K562 (cell line): ENCODE data around the gene KIF18B.

ENCODE experiments used
- CTCF ChIP-seq, 3 experiments: IDR thresholded peaks in 2 of 3; conservative IDR thresholded peaks in 1 of 3; 2 replicates each; pipeline ENCODE4 v1.5.1; 2011 to 2012; ENCODE audit warnings: low read length in 3 of 3, mild to moderate bottlenecking in 3 of 3, control low read depth in 2 of 3, improper control_type of control experiment in 1 of 3, inconsistent platforms in 1 of 3, low read depth in 1 of 3, mixed read lengths in 1 of 3, moderate library complexity in 1 of 3; ENCODE audit not compliant: insufficient read depth in 2 of 3
- FOXP4 ChIP-seq: sonication (generic); formaldehyde crosslinking; IDR thresholded peaks from 2 replicates; pipeline ENCODE4 v1.8.0; 2022; ENCODE audit warnings: mild to moderate bottlenecking, missing genetic modification reagents, borderline replicate concordance
- HDAC6 ChIP-seq: IDR thresholded peaks from 2 replicates; pipeline ENCODE4 v1.6.1; 2012; ENCODE audit warnings: low read depth, mild to moderate bottlenecking, control low read depth, inconsistent platforms, low read length, moderate library complexity
- JUND ChIP-seq, 2 experiments: IDR thresholded peaks; 2 replicates in 1 of 2; 3 replicates in 1 of 2; pipeline ENCODE4 v1.6.1; 2011; ENCODE audit warnings: borderline replicate concordance in 2 of 2, low read depth in 2 of 2, low read length in 2 of 2, improper control_type of control experiment in 1 of 2, missing biosample characterization in 1 of 2, missing genetic modification characterization in 1 of 2, missing genetic modification reagents in 1 of 2
- MAX ChIP-seq: sonication (generic); formaldehyde crosslinking; IDR thresholded peaks from 2 replicates; pipeline ENCODE4 v1.9.0; 2022; ENCODE audit warnings: mild to moderate bottlenecking, missing genetic modification reagents
- MAZ ChIP-seq, 2 experiments: fragments of 450-650 bp in 1 of 2; sonication (generic) in 1 of 2; formaldehyde crosslinking; IDR thresholded peaks in 1 of 2; conservative IDR thresholded peaks in 1 of 2; 2 replicates each; pipeline versions ENCODE4 v1.4.0 to v1.5.0; 2020; ENCODE audit warnings: mild to moderate bottlenecking in 1 of 2, missing genetic modification reagents in 1 of 2
- MTF1 ChIP-seq: fragments of 250-450 bp; sonication (Bioruptor Pico); IDR thresholded peaks from 2 replicates; pipeline ENCODE4 v1.9.0; 2021; ENCODE audit warnings: moderate library complexity, mild to moderate bottlenecking, inconsistent platforms, borderline replicate concordance
- NFE2L1 ChIP-seq: fragments of 450-650 bp; IDR thresholded peaks from 2 replicates; pipeline ENCODE4 v1.6.1; 2016; ENCODE audit warnings: missing genetic modification characterization, low read depth, mild to moderate bottlenecking, missing compliant biosample characterization, moderate library complexity, borderline replicate concordance
- PHB ChIP-seq: fragments of 250-450 bp; sonication (Bioruptor Pico); IDR thresholded peaks from 2 replicates; pipeline ENCODE4 v1.5.0; 2021
- POLR2AphosphoS5 ChIP-seq: IDR thresholded peaks from 2 replicates; pipeline ENCODE4 v1.6.1; 2011; ENCODE audit warnings: mild to moderate bottlenecking, low read depth, low read length, moderate library complexity; ENCODE audit not compliant: control insufficient read depth, insufficient read depth
- SOX6 ChIP-seq: fragments of 450-650 bp; IDR thresholded peaks from 2 replicates; pipeline ENCODE4 v1.6.1; 2014; ENCODE audit warnings: mild to moderate bottlenecking
- ZHX1 ChIP-seq: fragments of 150-350 bp; conservative IDR thresholded peaks from 2 replicates; pipeline ENCODE4 v1.6.1; 2014; ENCODE audit warnings: low read length
- ZNF140 ChIP-seq: fragments of 250-450 bp; sonication (Bioruptor Pico); IDR thresholded peaks from 2 replicates; pipeline ENCODE4 v1.8.0; 2021; ENCODE audit warnings: moderate library complexity, mild to moderate bottlenecking, inconsistent platforms
- ZNF311 ChIP-seq: fragments of 250-450 bp; sonication (Bioruptor Pico); IDR thresholded peaks from 2 replicates; pipeline ENCODE4 v1.4.0; 2020; ENCODE audit warnings: mild to moderate bottlenecking, moderate library complexity

- TF ChIP-seq HDAC6 = no peak
- no peak for TF ChIP-seq CTCF (IDR thresholded peaks at IDR 0.05 in 2 of 3, conservative IDR thresholded peaks at IDR 0.05 in 1 of 3; ENCODE audit: insufficient read depth in 2 of 3, low read depth in 1 of 3, low read length in 3 of 3)
- TF ChIP-seq MAX = no peak
- no peak for TF ChIP-seq POLR2AphosphoS5
- no peak for TF ChIP-seq ZNF140
- TF ChIP-seq ZNF311 (CRISPR knock-in tag) = no peak
- TF ChIP-seq PHB = no peak
- no peak for TF ChIP-seq JUND (IDR thresholded peaks at IDR 0.05; ENCODE audit: borderline replicate concordance, low read depth, low read length)
- no peak for TF ChIP-seq JUND (tag; IDR thresholded peaks at IDR 0.05; ENCODE audit: borderline replicate concordance, low read depth, low read length)
- TF ChIP-seq SOX6 = no peak
- no peak for TF ChIP-seq MAZ (CRISPR knock-in tag; conservative IDR thresholded peaks at IDR 0.05 in 1 of 2, IDR thresholded peaks at IDR 0.05 in 1 of 2)
- no peak for TF ChIP-seq MTF1 (CRISPR knock-in tag)
- no peak for TF ChIP-seq NFE2L1
- no peak for TF ChIP-seq FOXP4 (CRISPR knock-in tag)
- no peak for TF ChIP-seq ZHX1
Measured at GRCh38 chr17:44909681-44910144, 37.9 kb downstream of the KIF18B start.
